Endodermal cell (in vitro differentiated cells): ENCODE data around the gene PANX2. TPM values are rescaled to one million over a fixed set of nuclear protein-coding genes. Genes with fewer than 3 reads are reported as not detected.

Experiments used
- DNase-seq: peaks from one replicate; pipeline ENCODE4 v3.0.0-alpha.2; 2017
- H3K27ac ChIP-seq: 2 replicates; pipeline ENCODE4 v1.5.1; 2013; ENCODE audit warnings: mild to moderate bottlenecking, low read depth, low read length, moderate library complexity
- H3K27me3 ChIP-seq: 2 replicates; pipeline ENCODE4 v1.6.1; 2013; ENCODE audit warnings: mild to moderate bottlenecking, low read length, moderate library complexity; ENCODE audit not compliant: insufficient read depth, control insufficient read depth, poor library complexity, severe bottlenecking
- H3K36me3 ChIP-seq: 2 replicates; pipeline ENCODE4 v1.7.0; 2013; ENCODE audit warnings: mild to moderate bottlenecking, low read length, moderate library complexity; ENCODE audit not compliant: control insufficient read depth, insufficient read depth
- H3K4me1 ChIP-seq: one replicate; pipeline ENCODE4 v1.7.0; 2013; ENCODE audit warnings: low read length; ENCODE audit not compliant: control insufficient read depth, insufficient read depth
- H3K4me3 ChIP-seq: 2 replicates; pipeline ENCODE4 v1.5.1; 2013; ENCODE audit warnings: mild to moderate bottlenecking, low read length, moderate library complexity
- H3K9ac ChIP-seq: 2 replicates; pipeline ENCODE4 v1.6.1; 2013; ENCODE audit warnings: mild to moderate bottlenecking, low read length, moderate library complexity; ENCODE audit not compliant: poor library complexity, severe bottlenecking; ENCODE audit errors: extremely low read depth
- H3K9me3 ChIP-seq: 2 replicates; pipeline ENCODE4 v1.6.1; 2013; ENCODE audit warnings: mild to moderate bottlenecking, low read length, moderate library complexity; ENCODE audit not compliant: control insufficient read depth
- H3K27ac Mint-ChIP-seq: 2 replicates; pipeline ENCODE4 v1.8.0; 2020; ENCODE audit warnings: mixed read lengths
- H3K27me3 Mint-ChIP-seq: 2 replicates; pipeline ENCODE4 v1.8.0; 2021; ENCODE audit warnings: mild to moderate bottlenecking, mixed read lengths; ENCODE audit not compliant: insufficient read depth
- H3K36me3 Mint-ChIP-seq: 2 replicates; pipeline ENCODE4 v1.8.0; 2020; ENCODE audit warnings: low read depth, mixed read lengths
- H3K4me1 Mint-ChIP-seq: 2 replicates; pipeline ENCODE4 v1.8.0; 2020; ENCODE audit warnings: mixed read lengths
- H3K4me3 Mint-ChIP-seq: 2 replicates; pipeline ENCODE4 v1.8.0; 2020; ENCODE audit warnings: mild to moderate bottlenecking, moderate library complexity, mixed read lengths
- H3K9me3 Mint-ChIP-seq: 2 replicates; pipeline ENCODE4 v1.8.0; 2020; ENCODE audit warnings: mild to moderate bottlenecking, mixed read lengths
- WGBS, 2 experiments: methylation state at CpG; one replicate each; pipeline versions ENCODE4 v1.1.5 to v1.1.7; 2013; ENCODE audit warnings: missing lambda C conversion rate in 2 of 2, mixed read lengths in 1 of 2; ENCODE audit not compliant: insufficient coverage in 1 of 2, insufficient read length in 1 of 2; 5-methylcytosine and 5-hydroxymethylcytosine counted together
- total RNA-seq, 2 donors: library from RNA; stranded (reverse); fragmentation: NEBNext Ultra II Directional in 1 of 2; extraction: Animal tissue kit (Norgen Biotek cat#: 25700) in 1 of 2; gene quantifications; 2 replicates in 1 of 2; 3 replicates in 1 of 2; pipeline ENCODE4 v1.2.1, GENCODE V29; 2021
- TF ChIP-seq, protein P1 (sequence below): fragments of 200-600 bp; sonication (generic); conservative IDR thresholded peaks from 2 replicates; pipeline ENCODE4 v1.5.0; 2021; ENCODE audit warnings: antibody characterized with exemption, mild to moderate bottlenecking

The PANX2 gene
- total RNA-seq, 2 donors from 2014 or later = 8.8 to 11.2 TPM

- H3K9ac ChIP-seq = no peak overlapping the region
- no peaks in the 10 kb centered on the region for H3K4me1 ChIP-seq
- Mint-ChIP-seq H3K36me3 (peaks cover 11% of the 10 kb centered on the region), H3K9me3 (no peaks in the 10 kb centered on the region), H3K27ac (no peak overlapping the region), H3K4me1 (no peaks in the 10 kb centered on the region), H3K4me3 (no peak overlapping the region), H3K27me3 (no peaks in the 10 kb centered on the region)
- H3K27me3 ChIP-seq = no peaks in the 10 kb centered on the region
- H3K9me3 ChIP-seq = no peaks in the 10 kb centered on the region
- DNase-seq = no peak
- 92% methylated on average over 48 to 64 of the region's 64 CpGs for WGBS, 2 experiments
- TF ChIP-seq, protein P1, sequence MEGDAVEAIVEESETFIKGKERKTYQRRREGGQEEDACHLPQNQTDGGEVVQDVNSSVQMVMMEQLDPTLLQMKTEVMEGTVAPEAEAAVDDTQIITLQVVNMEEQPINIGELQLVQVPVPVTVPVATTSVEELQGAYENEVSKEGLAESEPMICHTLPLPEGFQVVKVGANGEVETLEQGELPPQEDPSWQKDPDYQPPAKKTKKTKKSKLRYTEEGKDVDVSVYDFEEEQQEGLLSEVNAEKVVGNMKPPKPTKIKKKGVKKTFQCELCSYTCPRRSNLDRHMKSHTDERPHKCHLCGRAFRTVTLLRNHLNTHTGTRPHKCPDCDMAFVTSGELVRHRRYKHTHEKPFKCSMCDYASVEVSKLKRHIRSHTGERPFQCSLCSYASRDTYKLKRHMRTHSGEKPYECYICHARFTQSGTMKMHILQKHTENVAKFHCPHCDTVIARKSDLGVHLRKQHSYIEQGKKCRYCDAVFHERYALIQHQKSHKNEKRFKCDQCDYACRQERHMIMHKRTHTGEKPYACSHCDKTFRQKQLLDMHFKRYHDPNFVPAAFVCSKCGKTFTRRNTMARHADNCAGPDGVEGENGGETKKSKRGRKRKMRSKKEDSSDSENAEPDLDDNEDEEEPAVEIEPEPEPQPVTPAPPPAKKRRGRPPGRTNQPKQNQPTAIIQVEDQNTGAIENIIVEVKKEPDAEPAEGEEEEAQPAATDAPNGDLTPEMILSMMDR = no peak
- no peak overlapping the region for H3K4me3 ChIP-seq
- no peaks in the 10 kb centered on the region for H3K36me3 ChIP-seq
- H3K27ac ChIP-seq = no peak overlapping the region
Measured at GRCh38 chr22:50178871-50179869, 8.6 kb downstream of the PANX2 start.

DNA sequence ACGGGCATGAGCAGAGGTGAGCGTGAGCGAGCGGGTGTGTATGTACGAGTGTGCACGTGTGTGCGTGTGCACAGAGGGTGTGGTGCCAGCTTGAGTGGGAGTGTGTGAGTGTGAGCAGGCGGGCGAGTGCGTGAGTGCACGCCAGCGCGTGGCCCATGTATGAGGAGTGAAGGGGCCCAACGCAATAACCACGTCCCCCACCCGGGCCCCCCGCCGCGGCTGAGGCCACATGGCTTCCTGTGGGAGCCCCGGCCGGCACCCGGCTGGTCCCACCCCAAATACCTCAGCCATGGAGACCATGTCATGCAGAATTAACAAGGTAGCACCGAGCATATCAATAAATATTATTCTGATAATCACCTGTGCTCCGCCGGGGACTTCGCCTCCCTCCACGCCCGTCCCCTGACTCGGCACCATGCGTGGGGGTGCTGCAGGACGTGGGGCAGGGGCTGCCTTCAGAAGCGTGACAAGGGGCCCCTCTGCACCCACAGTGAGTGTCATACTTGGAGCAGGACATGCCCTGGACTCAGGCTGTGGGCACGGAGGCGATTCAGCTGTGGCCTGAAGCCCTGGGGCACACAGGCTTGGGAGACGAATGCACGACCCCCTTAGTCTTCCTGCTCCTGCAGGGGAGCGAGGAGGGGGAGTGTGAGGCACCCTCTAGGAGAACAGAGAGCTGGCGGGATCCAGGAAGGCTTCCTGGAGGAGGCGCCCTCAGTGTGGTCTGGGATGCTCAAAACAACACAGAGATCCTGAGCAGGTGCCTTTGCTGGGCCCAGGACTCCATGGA is 9.6 kb downstream of the PANX2 start:
- H3K27ac Mint-ChIP-seq = no peak overlapping the region
- H3K9me3 ChIP-seq = no peaks in the 10 kb centered on the region
- WGBS, 2 experiments = 93% methylated on average over 33 to 39 of the region's 39 CpGs
- no peak overlapping the region for H3K4me3 ChIP-seq
- no peak for DNase-seq
- H3K4me1 Mint-ChIP-seq = no peaks in the 10 kb centered on the region
- peaks cover 3% of the 10 kb centered on the region for H3K27me3 Mint-ChIP-seq
- no peaks in the 10 kb centered on the region for H3K4me1 ChIP-seq
- no peaks in the 10 kb centered on the region for H3K36me3 ChIP-seq
- H3K9me3 Mint-ChIP-seq = no peaks in the 10 kb centered on the region
- H3K4me3 Mint-ChIP-seq = no peak overlapping the region
- peaks cover 11% of the 10 kb centered on the region for H3K36me3 Mint-ChIP-seq
- no peak overlapping the region for H3K9ac ChIP-seq
- TF ChIP-seq, protein P1 = no peak
- H3K27me3 ChIP-seq = no peaks in the 10 kb centered on the region
- no peak overlapping the region for H3K27ac ChIP-seq

DNA sequence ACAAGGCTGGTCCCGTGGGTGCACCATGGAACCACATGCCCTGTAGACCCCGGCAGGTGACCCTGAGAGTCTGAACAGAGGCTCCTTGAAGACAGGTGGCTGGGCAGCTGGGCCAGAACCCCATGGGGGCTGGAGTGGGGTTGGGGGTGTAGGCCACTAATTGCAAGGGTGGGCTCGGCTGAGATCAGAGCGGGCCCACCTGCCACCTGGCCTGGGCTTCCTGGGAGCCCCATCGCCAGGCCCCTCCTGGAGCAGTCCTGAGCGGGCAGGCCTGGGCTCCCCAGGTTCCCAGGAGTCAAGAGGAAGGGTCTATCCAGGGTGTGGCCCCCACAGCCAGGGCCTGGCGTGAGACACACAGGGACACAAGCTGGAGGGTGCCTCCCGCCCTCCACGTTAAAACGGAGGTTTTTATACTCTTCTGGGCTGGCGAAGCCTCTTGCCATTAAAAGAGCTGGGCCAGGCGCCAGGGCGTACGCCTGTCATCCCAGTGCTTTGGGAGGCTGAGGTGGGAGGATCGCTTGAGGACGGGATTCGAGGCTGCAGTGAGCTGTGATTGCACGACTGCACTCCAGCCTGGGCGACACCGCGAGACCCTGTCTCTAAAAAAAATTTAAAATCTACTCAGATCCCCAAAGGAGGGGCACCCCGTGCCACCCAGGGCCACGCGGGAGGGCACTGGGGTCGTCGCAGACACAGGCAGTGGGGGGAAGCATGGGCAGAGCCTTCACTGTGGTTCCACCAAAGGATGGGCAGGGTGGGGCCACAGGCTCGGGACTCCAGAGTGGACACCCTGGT is 10.4 kb downstream of the PANX2 start:
- 94 to 99% methylated on average over 18 to 27 of the region's 27 CpGs for WGBS, 2 experiments

More for the DNA sequence above, 10.4 kb downstream of the PANX2 start:
- no peaks in the 10 kb centered on the region for H3K9me3 Mint-ChIP-seq
- no peak for DNase-seq
- Histone ChIP-seq H3K9me3 (no peaks in the 10 kb centered on the region), H3K4me3 (no peak overlapping the region), H3K9ac (no peak overlapping the region), H3K36me3 (no peaks in the 10 kb centered on the region), H3K27me3 (no peaks in the 10 kb centered on the region), H3K27ac (no peak overlapping the region), H3K4me1 (no peaks in the 10 kb centered on the region)
- peaks cover 3% of the 10 kb centered on the region for H3K27me3 Mint-ChIP-seq
- no peak overlapping the region for H3K4me3 Mint-ChIP-seq
- TF ChIP-seq, protein P1 = no peak
- no peaks in the 10 kb centered on the region for H3K4me1 Mint-ChIP-seq
- no peak overlapping the region for H3K27ac Mint-ChIP-seq
- peaks cover 11% of the 10 kb centered on the region for H3K36me3 Mint-ChIP-seq
